ENCODE data around the gene APOBR. TPM values are rescaled to one million over a fixed set of nuclear protein-coding genes. Genes with fewer than 3 reads are reported as not detected.
A peak's percentile ranks its signal among the peaks of the same experiment; 100 is the strongest.
"Not testable (repeated sequence)": the region's sequence is repeated elsewhere in the genome, so short reads cannot be mapped to it uniquely, and the experiment has no call there.

Gene APOBR
- total RNA-seq, 1 donor from 2014 or later = 17.7 TPM

GRCh38 chr16:28542646-28543045 lies 48.2 kb downstream of the APOBR start:
- peaks cover 10% of the 10 kb centered on the region for H3K4me1 ChIP-seq
- no peaks in the 10 kb centered on the region for H3K36me3 ChIP-seq
- H3K27ac ChIP-seq = peak overlapping the region; percentile 71
- DNase-seq = no peak
- intact Hi-C loops (cut with DNase I) = loop anchor here (10.0 kb wide), 1 partner anchor 48 kb away; the partner anchor contains the start of genes APOBR and CLN3
- no peak overlapping the region for H3K4me3 ChIP-seq
- no peaks in the 10 kb centered on the region for H3K27me3 ChIP-seq
- no peak for TF ChIP-seq CTCF (IDR thresholded peaks at IDR 0.05)
- H3K9me3 ChIP-seq = no peaks in the 10 kb centered on the region
- no peak for ATAC-seq

- ATAC-seq (peak; percentile 67), DNase-seq (peak; percentile 77)
- Histone ChIP-seq H3K4me3 (no peak overlapping the region), H3K9me3 (no peaks in the 10 kb centered on the region), H3K36me3 (no peaks in the 10 kb centered on the region), H3K4me1 (peaks cover 5% of the 10 kb centered on the region), H3K27ac (peak overlapping the region; percentile 71), H3K27me3 (no peaks in the 10 kb centered on the region)
- TF ChIP-seq CTCF (IDR thresholded peaks at IDR 0.05) = no peak
- intact Hi-C loops (cut with DNase I) = loop anchor here (10.0 kb wide), 1 partner anchor 48 kb away; the partner anchor contains the start of genes APOBR and CLN3
These were observed 48.6 kb downstream of the APOBR start for GRCh38 chr16:28543072-28543471.

GRCh38 chr16:28544998-28545397 lies 50.6 kb downstream of the APOBR start:
- intact Hi-C loops (cut with DNase I) = loop anchor here (10.0 kb wide), 1 partner anchor 50 kb away; the partner anchor contains the start of genes APOBR and CLN3
- no peak overlapping the region for H3K27ac ChIP-seq
- no peak for ATAC-seq

GRCh38 chr16:28545964-28546363 lies 51.5 kb downstream of the APOBR start:
- not testable (repeated sequence) for H3K4me1 ChIP-seq, H3K27ac ChIP-seq, H3K9me3 ChIP-seq, H3K27me3 ChIP-seq, H3K36me3 ChIP-seq, H3K4me3 ChIP-seq, ATAC-seq, DNase-seq
- intact Hi-C loops (cut with DNase I) = loop anchor here (10.0 kb wide), 1 partner anchor 51 kb away; the partner anchor contains the start of genes APOBR and CLN3

More at GRCh38 chr16:28544998-28545397, 50.6 kb downstream of the APOBR start:
- DNase-seq = no peak
- H3K4me3 ChIP-seq = no peak overlapping the region
- no peak for TF ChIP-seq CTCF (IDR thresholded peaks at IDR 0.05)
- H3K9me3 ChIP-seq = no peaks in the 10 kb centered on the region
- H3K4me1 ChIP-seq = no peaks in the 10 kb centered on the region
- no peaks in the 10 kb centered on the region for H3K27me3 ChIP-seq
- H3K36me3 ChIP-seq = no peaks in the 10 kb centered on the region

GRCh38 chr16:28546626-28547025 lies 52.2 kb downstream of the APOBR start:
- ATAC-seq (no peak), DNase-seq (no peak)
- no peak overlapping the region for H3K4me3 ChIP-seq
- H3K9me3 ChIP-seq = no peaks in the 10 kb centered on the region
- H3K4me1 ChIP-seq = no peaks in the 10 kb centered on the region
- no peak for TF ChIP-seq CTCF (IDR thresholded peaks at IDR 0.05)
- intact Hi-C loops (cut with DNase I) = loop anchor here (10.0 kb wide), 1 partner anchor 52 kb away; the partner anchor contains the start of genes APOBR and CLN3
- no peaks in the 10 kb centered on the region for H3K36me3 ChIP-seq
- H3K27ac ChIP-seq = no peak overlapping the region
- no peaks in the 10 kb centered on the region for H3K27me3 ChIP-seq

- H3K27me3 ChIP-seq = no peaks in the 10 kb centered on the region
- H3K4me3 ChIP-seq = no peak overlapping the region
- H3K9me3 ChIP-seq = no peaks in the 10 kb centered on the region
- H3K27ac ChIP-seq = no peak overlapping the region
- no peak for TF ChIP-seq CTCF (IDR thresholded peaks at IDR 0.05)
- intact Hi-C loops (cut with DNase I) = loop anchor here (10.0 kb wide), 1 partner anchor 54 kb away; the partner anchor contains the start of genes APOBR and CLN3
- ATAC-seq = no peak
- no peaks in the 10 kb centered on the region for H3K36me3 ChIP-seq
- no peak for DNase-seq
- H3K4me1 ChIP-seq = peaks cover 2% of the 10 kb centered on the region
These were observed 53.9 kb downstream of the APOBR start for GRCh38 chr16:28548306-28548802.

Other genes starting within 250 kb of the APOBR start
- gene SBK1, start 202.1 kb upstream of the APOBR start, total RNA-seq = 1.9 TPM
- gene NPIPB6, start 131.1 kb upstream of the APOBR start, total RNA-seq = 3.2 TPM
- 25.2 TPM for gene EIF3CL, start 90.8 kb upstream of the APOBR start, total RNA-seq
- not detected for gene NPIPB7, start 22.3 kb upstream of the APOBR start, total RNA-seq
- 73.7 TPM for gene CLN3, start 2.6 kb upstream of the APOBR start, total RNA-seq
- not detected for gene IL27, start 12.2 kb downstream of the APOBR start, total RNA-seq
- 291 TPM for gene NUPR1, start 44.3 kb downstream of the APOBR start, total RNA-seq
- 33.5 TPM for gene SGF29, start 59.3 kb downstream of the APOBR start, total RNA-seq
- gene SULT1A2, start 102.4 kb downstream of the APOBR start, total RNA-seq = 13.0 TPM
- 55.4 TPM for gene SULT1A1, start 115.4 kb downstream of the APOBR start, total RNA-seq
- 2.8 TPM for gene NPIPB8, start 143.4 kb downstream of the APOBR start, total RNA-seq
- gene EIF3C, start 216.8 kb downstream of the APOBR start, total RNA-seq = 507 TPM